ENCODE results near the gene FZD10. TPM values are rescaled to one million over a fixed set of nuclear protein-coding genes. Genes with fewer than 3 reads are reported as not detected.

Gene FZD10, protein sequence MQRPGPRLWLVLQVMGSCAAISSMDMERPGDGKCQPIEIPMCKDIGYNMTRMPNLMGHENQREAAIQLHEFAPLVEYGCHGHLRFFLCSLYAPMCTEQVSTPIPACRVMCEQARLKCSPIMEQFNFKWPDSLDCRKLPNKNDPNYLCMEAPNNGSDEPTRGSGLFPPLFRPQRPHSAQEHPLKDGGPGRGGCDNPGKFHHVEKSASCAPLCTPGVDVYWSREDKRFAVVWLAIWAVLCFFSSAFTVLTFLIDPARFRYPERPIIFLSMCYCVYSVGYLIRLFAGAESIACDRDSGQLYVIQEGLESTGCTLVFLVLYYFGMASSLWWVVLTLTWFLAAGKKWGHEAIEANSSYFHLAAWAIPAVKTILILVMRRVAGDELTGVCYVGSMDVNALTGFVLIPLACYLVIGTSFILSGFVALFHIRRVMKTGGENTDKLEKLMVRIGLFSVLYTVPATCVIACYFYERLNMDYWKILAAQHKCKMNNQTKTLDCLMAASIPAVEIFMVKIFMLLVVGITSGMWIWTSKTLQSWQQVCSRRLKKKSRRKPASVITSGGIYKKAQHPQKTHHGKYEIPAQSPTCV
- not detected for total RNA-seq

DNA sequence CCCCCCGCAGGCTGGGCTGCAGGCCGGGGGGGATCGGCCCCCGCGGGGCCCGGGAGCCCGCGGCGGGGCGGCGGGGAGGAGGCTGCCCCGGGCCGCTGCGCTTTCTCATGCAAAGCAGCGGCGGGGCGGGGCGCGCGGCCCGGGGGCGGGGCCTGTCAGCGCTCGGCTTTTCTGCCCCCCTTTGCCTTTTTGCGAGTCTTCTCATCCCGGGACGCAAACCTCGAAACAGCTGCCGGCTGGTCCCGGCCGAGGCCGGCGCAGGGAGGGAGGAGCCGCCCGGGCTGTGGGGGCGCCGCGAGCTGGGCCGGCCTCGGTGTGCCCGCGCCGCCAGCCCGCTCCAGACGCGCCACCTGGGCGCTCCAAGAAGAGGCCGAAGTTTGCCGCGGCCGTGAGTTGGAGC lies at the start of gene FZD10:
TSS of gene FZD10 (plus strand) at position 198 of the 400 bp plus-strand sequence. CDS start 479 bp downstream, outside the sequence.
- DNase-seq = peak; percentile 62
- H3K4me3 Mint-ChIP-seq = peak within 1 kb of the TSS; percentile 40

GRCh38 chr12:130114952-130115351 lies 47.3 kb upstream of the FZD10 start:
- POLR2A ChIA-PET = no interaction called here

More for the DNA sequence above, at the start of gene FZD10:
- no peaks in the 10 kb centered on the region for H3K36me3 Mint-ChIP-seq (ENCODE audit: low read depth)
- intact Hi-C loops (cut with DNase I, micrococcal nuclease) = loop anchor here (10.0 kb wide), 1 partner anchor 117 kb away; no protein-coding TSS in a partner anchor
- peaks cover 4% of the 10 kb centered on the region for H3K4me1 Mint-ChIP-seq
- peak; percentile 47 for ATAC-seq
- peaks cover 39% of the 10 kb centered on the region for H3K27me3 Mint-ChIP-seq
- H3K27ac Mint-ChIP-seq = no peak within 1 kb of the TSS
- ChIA-PET POLR2A (no interaction called here), CTCF (no interaction called here)
- H3K9me3 Mint-ChIP-seq (ENCODE audit: low read depth) = no peaks in the 10 kb centered on the region

GRCh38 chr12:130115646-130116045 lies 46.6 kb upstream of the FZD10 start:
- H3K4me3 Mint-ChIP-seq = no peak overlapping the region
- POLR2A ChIA-PET = no interaction called here
- intact Hi-C loops (cut with DNase I, micrococcal nuclease) = no loop called here

More at GRCh38 chr12:130114952-130115351, 47.3 kb upstream of the FZD10 start:
- Mint-ChIP-seq H3K4me1 (no peaks in the 10 kb centered on the region), H3K27me3 (peaks cover 8% of the 10 kb centered on the region), H3K27ac (no peak overlapping the region), H3K4me3 (no peak overlapping the region), H3K9me3 (ENCODE audit: low read depth) (peaks cover 3% of the 10 kb centered on the region), H3K36me3 (ENCODE audit: low read depth) (no peaks in the 10 kb centered on the region)
- ATAC-seq (no peak), DNase-seq (no peak)
- intact Hi-C loops (cut with DNase I, micrococcal nuclease) = no loop called here
- CTCF ChIA-PET = interaction anchor here (1.0 kb wide), 1 partner anchor 82 kb away, joined by 3 read pairs; no protein-coding TSS in a partner anchor

DNA sequence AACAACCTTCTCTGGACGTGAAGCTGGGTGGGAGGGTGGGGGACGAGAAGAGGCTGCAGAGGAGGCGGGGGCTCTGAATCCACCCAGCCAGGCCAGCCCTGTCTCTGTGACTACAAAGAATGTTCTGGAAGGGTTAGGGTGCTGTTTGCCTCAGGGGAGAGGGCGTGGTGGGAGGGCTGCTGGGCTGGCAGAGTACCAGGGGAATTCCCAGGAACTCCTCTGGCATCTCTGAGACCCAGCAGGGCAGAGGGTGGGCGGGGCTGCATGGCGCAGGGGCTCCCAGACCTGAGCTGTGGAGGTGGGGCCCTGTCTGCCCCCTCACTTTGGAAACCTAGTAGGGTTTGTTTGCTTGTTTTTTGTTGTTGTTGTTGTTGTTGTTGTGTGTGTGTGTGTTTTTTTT lies 45.5 kb upstream of the FZD10 start:
- CTCF ChIA-PET = no interaction called here
- DNase-seq (no peak), ATAC-seq (no peak)
- intact Hi-C loops (cut with DNase I, micrococcal nuclease) = no loop called here
- Mint-ChIP-seq H3K4me3 (no peak overlapping the region), H3K36me3 (ENCODE audit: low read depth) (no peaks in the 10 kb centered on the region), H3K4me1 (no peaks in the 10 kb centered on the region), H3K9me3 (ENCODE audit: low read depth) (no peaks in the 10 kb centered on the region), H3K27ac (no peak overlapping the region), H3K27me3 (peaks cover 12% of the 10 kb centered on the region)
- POLR2A ChIA-PET = no interaction called here

More at GRCh38 chr12:130115646-130116045, 46.6 kb upstream of the FZD10 start:
- CTCF ChIA-PET = interaction anchor here (1.0 kb wide), 1 partner anchor 83 kb away, joined by 3 read pairs; no protein-coding TSS in a partner anchor
- no peak for ATAC-seq
- Mint-ChIP-seq H3K27ac (no peak overlapping the region), H3K4me1 (no peaks in the 10 kb centered on the region), H3K36me3 (ENCODE audit: low read depth) (no peaks in the 10 kb centered on the region), H3K9me3 (ENCODE audit: low read depth) (no peaks in the 10 kb centered on the region), H3K27me3 (peaks cover 3% of the 10 kb centered on the region)
- no peak for DNase-seq

DNA sequence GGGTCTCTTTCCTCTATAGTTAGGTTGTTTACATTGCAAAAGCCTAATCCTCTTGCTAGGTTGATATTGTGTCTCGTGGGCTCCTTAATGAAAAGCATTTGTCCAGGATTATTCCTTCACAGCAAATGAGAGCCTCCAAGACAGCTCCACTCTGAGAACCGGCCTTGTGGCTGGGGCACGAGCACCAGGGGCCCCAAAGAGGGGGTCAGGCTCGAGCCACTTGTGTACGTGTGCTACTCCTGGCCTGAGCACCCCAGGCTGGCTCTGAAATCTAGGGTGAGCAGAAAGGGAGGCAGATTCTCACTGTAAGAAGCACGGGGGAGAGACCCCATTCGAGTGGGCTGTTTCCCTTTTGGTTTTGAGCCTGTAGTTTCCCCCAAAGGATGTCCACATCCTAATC lies 45.0 kb upstream of the FZD10 start:
- ATAC-seq (no peak), DNase-seq (no peak)
- H3K4me1 Mint-ChIP-seq = no peaks in the 10 kb centered on the region
- H3K36me3 Mint-ChIP-seq (ENCODE audit: low read depth) = no peaks in the 10 kb centered on the region
- intact Hi-C loops (cut with DNase I, micrococcal nuclease) = no loop called here
- CTCF ChIA-PET = no interaction called here
- no peak overlapping the region for H3K27ac Mint-ChIP-seq
- POLR2A ChIA-PET = no interaction called here
- H3K9me3 Mint-ChIP-seq (ENCODE audit: low read depth) = no peaks in the 10 kb centered on the region
- no peak overlapping the region for H3K4me3 Mint-ChIP-seq
- peaks cover 14% of the 10 kb centered on the region for H3K27me3 Mint-ChIP-seq

DNA sequence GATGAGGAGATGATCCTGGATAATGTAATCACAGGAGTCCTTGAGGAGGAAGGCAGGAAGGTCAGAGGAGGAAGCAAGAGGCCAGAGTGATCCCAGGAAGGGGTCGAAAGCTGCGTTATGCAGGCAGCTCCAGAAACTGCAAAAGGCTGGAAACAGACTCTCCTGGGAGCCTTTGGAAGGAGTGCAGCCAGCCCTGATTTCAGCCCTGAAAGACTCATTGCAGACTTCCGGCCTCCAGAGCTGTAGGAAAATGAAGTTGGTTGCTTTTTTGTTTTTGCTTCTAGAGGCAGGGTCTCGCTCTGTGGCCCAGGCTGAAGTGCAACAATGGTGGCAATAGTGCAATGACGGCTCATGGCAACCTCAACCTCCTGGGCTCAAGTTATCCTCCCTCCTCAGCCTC lies 44.6 kb upstream of the FZD10 start:
- no peak overlapping the region for H3K4me3 Mint-ChIP-seq
- H3K27ac Mint-ChIP-seq = no peak overlapping the region
- ChIA-PET POLR2A (no interaction called here), CTCF (no interaction called here)
- intact Hi-C loops (cut with DNase I, micrococcal nuclease) = no loop called here
- ATAC-seq (no peak), DNase-seq (no peak)
- H3K9me3 Mint-ChIP-seq (ENCODE audit: low read depth) = no peaks in the 10 kb centered on the region
- no peaks in the 10 kb centered on the region for H3K4me1 Mint-ChIP-seq
- H3K36me3 Mint-ChIP-seq (ENCODE audit: low read depth) = no peaks in the 10 kb centered on the region
- peaks cover 14% of the 10 kb centered on the region for H3K27me3 Mint-ChIP-seq

GRCh38 chr12:130118181-130118580 lies 44.1 kb upstream of the FZD10 start:
- ChIA-PET CTCF (interaction anchor here (0.7 to 0.8 kb wide), 2 partner anchors 55 to 350 kb away, joined by 3 to 5 read pairs; no protein-coding TSS in a partner anchor), POLR2A (no interaction called here)
- no peak overlapping the region for H3K4me3 Mint-ChIP-seq
- no peaks in the 10 kb centered on the region for H3K9me3 Mint-ChIP-seq (ENCODE audit: low read depth)
- DNase-seq (no peak), ATAC-seq (no peak)
- H3K4me1 Mint-ChIP-seq = no peaks in the 10 kb centered on the region
- H3K27ac Mint-ChIP-seq = no peak overlapping the region
- no peaks in the 10 kb centered on the region for H3K36me3 Mint-ChIP-seq (ENCODE audit: low read depth)
- peaks cover 14% of the 10 kb centered on the region for H3K27me3 Mint-ChIP-seq
- intact Hi-C loops (cut with DNase I, micrococcal nuclease) = no loop called here

DNA sequence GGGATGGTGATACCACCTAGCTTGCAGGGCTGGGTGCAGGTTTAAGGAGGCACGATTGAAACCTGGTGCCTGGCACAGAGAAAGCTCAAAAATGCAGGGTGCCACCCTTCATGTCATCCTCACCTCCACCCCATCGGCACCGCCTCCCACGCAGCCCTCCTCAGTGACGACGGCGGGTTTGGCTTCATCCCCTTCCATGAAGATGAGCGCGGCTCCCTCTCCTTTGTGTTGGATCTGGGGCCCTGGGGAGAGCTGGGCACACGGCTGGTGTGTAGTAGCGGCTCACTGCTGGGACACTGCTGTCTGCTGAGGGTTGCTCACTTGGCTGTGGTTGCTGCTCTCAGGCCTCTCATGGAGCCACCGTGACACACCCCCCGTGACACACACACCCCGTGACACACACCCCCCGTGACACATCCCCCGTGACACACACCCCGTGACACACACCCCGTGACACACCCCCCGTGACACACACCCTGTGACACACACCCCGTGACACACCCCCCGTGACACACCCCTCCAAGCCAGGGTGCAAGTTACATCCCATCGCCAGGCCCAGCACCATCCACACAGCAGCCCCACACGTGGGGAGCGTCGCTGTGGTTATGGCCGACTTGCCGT lies 42.9 kb upstream of the FZD10 start:
- H3K27ac Mint-ChIP-seq = no peak overlapping the region
- H3K36me3 Mint-ChIP-seq (ENCODE audit: low read depth) = no peaks in the 10 kb centered on the region
- H3K9me3 Mint-ChIP-seq (ENCODE audit: low read depth) = no peaks in the 10 kb centered on the region
- H3K27me3 Mint-ChIP-seq = peaks cover 13% of the 10 kb centered on the region
- peak; percentile 33 for ATAC-seq
- POLR2A ChIA-PET = no interaction called here
- CTCF ChIA-PET = interaction anchor here (0.8 kb wide), 1 partner anchor 351 kb away, joined by 3 read pairs; no protein-coding TSS in a partner anchor
- H3K4me1 Mint-ChIP-seq = no peaks in the 10 kb centered on the region
- intact Hi-C loops (cut with DNase I, micrococcal nuclease) = no loop called here
- H3K4me3 Mint-ChIP-seq = no peak overlapping the region
- peak; percentile 16 for DNase-seq

DNA sequence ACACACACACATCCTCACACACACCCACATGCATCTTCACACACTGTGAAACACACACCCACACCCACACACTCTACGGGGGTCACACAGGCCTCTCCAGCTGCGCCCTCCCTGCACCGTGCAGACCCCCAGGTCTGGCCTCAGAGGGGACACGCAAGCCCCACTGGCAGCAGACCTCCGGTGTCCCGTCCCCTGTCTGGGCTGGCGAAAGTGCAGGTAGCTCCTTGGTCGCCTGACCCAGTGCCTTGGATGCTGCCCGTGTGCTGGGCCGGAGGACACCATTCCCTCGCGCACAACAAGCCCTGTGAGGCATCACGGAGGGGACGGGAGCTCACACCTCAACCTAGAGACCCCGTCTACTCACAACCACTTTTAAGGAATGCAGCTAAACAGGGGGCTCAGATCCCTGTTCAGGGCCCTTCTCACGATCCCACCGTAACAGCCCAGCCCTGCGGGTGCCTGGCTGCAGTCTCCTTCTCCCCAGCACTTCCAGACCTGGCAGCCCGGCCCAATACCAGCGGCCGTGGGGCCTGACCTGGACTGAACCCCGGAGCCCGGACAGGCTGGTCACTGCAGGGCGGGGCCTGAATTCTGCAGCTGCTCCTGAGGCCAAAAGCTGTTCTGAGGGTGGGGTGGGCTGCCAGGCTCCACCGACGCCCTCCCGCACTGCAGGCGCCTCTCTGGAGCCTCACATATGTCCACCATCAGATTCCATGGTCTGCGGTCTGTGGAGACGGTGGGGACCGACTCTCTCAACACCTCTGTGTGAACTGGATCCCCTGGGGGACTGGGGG lies 42.1 kb upstream of the FZD10 start:
- ChIA-PET POLR2A (no interaction called here), CTCF (no interaction called here)
- intact Hi-C loops (cut with DNase I, micrococcal nuclease) = no loop called here
- ATAC-seq (no peak), DNase-seq (no peak)
- peaks cover 13% of the 10 kb centered on the region for H3K27me3 Mint-ChIP-seq
- no peaks in the 10 kb centered on the region for H3K9me3 Mint-ChIP-seq (ENCODE audit: low read depth)
- H3K27ac Mint-ChIP-seq = no peak overlapping the region
- H3K36me3 Mint-ChIP-seq (ENCODE audit: low read depth) = no peaks in the 10 kb centered on the region
- no peak overlapping the region for H3K4me3 Mint-ChIP-seq
- H3K4me1 Mint-ChIP-seq = no peaks in the 10 kb centered on the region

- intact Hi-C loops (cut with DNase I, micrococcal nuclease) = no loop called here
- peaks cover 13% of the 10 kb centered on the region for H3K27me3 Mint-ChIP-seq
- ChIA-PET POLR2A (interaction anchor here (0.7 kb wide), 1 partner anchor 12 kb away, joined by 5 read pairs; no protein-coding TSS in a partner anchor), CTCF (interaction anchor here (0.7 kb wide), 1 partner anchor 9 kb away, joined by 4 read pairs; no protein-coding TSS in a partner anchor)
- no peak overlapping the region for H3K27ac Mint-ChIP-seq
- no peaks in the 10 kb centered on the region for H3K9me3 Mint-ChIP-seq (ENCODE audit: low read depth)
- ATAC-seq = no peak
- H3K4me1 Mint-ChIP-seq = no peaks in the 10 kb centered on the region
- H3K4me3 Mint-ChIP-seq = no peak overlapping the region
- no peak for DNase-seq
- H3K36me3 Mint-ChIP-seq (ENCODE audit: low read depth) = no peaks in the 10 kb centered on the region
These were observed 40.9 kb upstream of the FZD10 start for GRCh38 chr12:130121226-130122000.
